Left lung (tissue), 10 donors: ENCODE data around the gene PTPRN2. TPM values are rescaled to one million over a fixed set of nuclear protein-coding genes. Genes with fewer than 3 reads are reported as not detected.
"Not testable (repeated sequence)": the region's sequence is repeated elsewhere in the genome, so short reads cannot be mapped to it uniquely, and the experiment has no call there.

Experiments used
- ATAC-seq: fragments of 200-7000 bp; cut with Tn5 transposase; one replicate; pipeline ENCODE4 v1.9.1; 2020; ENCODE audit warnings: moderate library complexity
- DNase-seq, 4 donors: peaks; one replicate each; pipeline ENCODE4 v3.0.0-alpha.2; 2013 to 2020
- H3K27ac ChIP-seq, 2 donors: fragments of 200-600 bp; sonication (generic) in 1 of 2; one replicate each; pipeline versions ENCODE4 v1.5.0 to v1.8.0; 2020 to 2021
- H3K27me3 ChIP-seq, 2 donors: fragments of 200-600 bp; sonication (generic) in 1 of 2; one replicate each; pipeline versions ENCODE4 v1.5.0 to v1.8.0; 2020 to 2021
- H3K36me3 ChIP-seq, 2 donors: fragments of 200-600 bp; sonication (generic) in 1 of 2; one replicate each; pipeline versions ENCODE4 v1.5.0 to v1.8.0; 2020 to 2021
- H3K4me1 ChIP-seq, 2 donors: fragments of 200-600 bp; one replicate each; pipeline ENCODE4 v1.8.0; 2021
- H3K4me3 ChIP-seq, 2 donors: fragments of 200-600 bp; sonication (generic) in 1 of 2; one replicate each; pipeline versions ENCODE4 v1.5.0 to v1.8.0; 2020 to 2021; ENCODE audit warnings: mild to moderate bottlenecking in 1 of 2
- H3K9me3 ChIP-seq, 2 donors: fragments of 200-600 bp; sonication (generic) in 1 of 2; one replicate each; pipeline versions ENCODE4 v1.5.0 to v1.8.0; 2020 to 2021
- CTCF ChIP-seq, 2 donors: fragments of 200-600 bp; sonication (generic) in 1 of 2; IDR thresholded peaks; one replicate each; pipeline versions ENCODE4 v1.5.0 to v1.8.0; 2021; ENCODE audit warnings: antibody characterized with exemption in 2 of 2
- intact Hi-C, 2 donors: fragments of 100-400 bp; cut with DNase I; formaldehyde crosslinking; loops; one replicate each; pipeline versions ENCODE4 v1.11.2 to v1.14.2; 2022
- polyA plus RNA-seq, 6 donors: library from polyadenylated mRNA; unstranded; fragments of 120-200 nt; gene quantifications; one replicate each; pipeline ENCODE4 v1.2.1, GENCODE V29; 2013; ENCODE audit not compliant: insufficient read length in 6 of 6
- total RNA-seq, 2 donors: library from RNA; stranded (reverse); fragmentation: NEBNext Ultra II Directional; extraction: Animal tissue kit (Norgen Biotek cat#: 25700); gene quantifications; one replicate each; pipeline ENCODE4 v1.2.1, GENCODE V29; 2021
- donor health status: DM: no; HTN: yes; CAD: no.
- donor health status: DM: no; HTN: no; CAD: no.

Gene PTPRN2
- total and polyA plus RNA-seq, 8 donors: 4.0 to 7.8 (median 6.8) TPM

- Histone ChIP-seq H3K4me1 (no peaks in the 10 kb centered on the region), H3K36me3 (no peaks in the 10 kb centered on the region), H3K27ac (no peak overlapping the region), H3K27me3 (peaks cover 0 to 12% of the 10 kb centered on the region in 2 donors), H3K4me3 (no peak overlapping the region), H3K9me3 (peaks cover 0 to 5% of the 10 kb centered on the region in 2 donors)
- no peak for TF ChIP-seq CTCF (IDR thresholded peaks at IDR 0.05)
- DNase-seq (peak in 2 of 4 donors; percentile 5), ATAC-seq (no peak)
- intact Hi-C loops: no loop called here
Observed at GRCh38 chr7:158356454-158356853, 231.2 kb downstream of the PTPRN2 start.

- no peak for ATAC-seq
- TF ChIP-seq CTCF (IDR thresholded peaks at IDR 0.05): no peak
- Histone ChIP-seq H3K36me3 (no peaks in the 10 kb centered on the region), H3K27ac (no peak overlapping the region), H3K9me3 (peaks cover 0 to 5% of the 10 kb centered on the region in 2 donors), H3K4me1 (no peaks in the 10 kb centered on the region), H3K4me3 (no peak overlapping the region), H3K27me3 (peaks cover 0 to 12% of the 10 kb centered on the region in 2 donors)
- intact Hi-C loops: no loop called here
- DNase-seq: peak in 2 of 4 donors; percentile 17 to 20
Observed at GRCh38 chr7:158355456-158356065, 232.1 kb downstream of the PTPRN2 start.

GRCh38 chr7:158354861-158355260 is 232.8 kb downstream of the PTPRN2 start:
- Histone ChIP-seq H3K27me3 (peaks cover 0 to 12% of the 10 kb centered on the region in 2 donors), H3K27ac (no peak overlapping the region), H3K36me3 (no peaks in the 10 kb centered on the region), H3K4me1 (no peaks in the 10 kb centered on the region), H3K4me3 (no peak overlapping the region), H3K9me3 (peaks cover 0 to 5% of the 10 kb centered on the region in 2 donors)
- no peak for DNase-seq
- no peak for ATAC-seq
- no peak for TF ChIP-seq CTCF (IDR thresholded peaks at IDR 0.05)
- intact Hi-C loops: no loop called here

GRCh38 chr7:158353606-158354570 is 233.7 kb downstream of the PTPRN2 start:
- TF ChIP-seq CTCF (IDR thresholded peaks at IDR 0.05): peak in 1 of 2 donors; percentile 20
- Histone ChIP-seq H3K9me3 (peaks cover 0 to 5% of the 10 kb centered on the region in 2 donors), H3K4me1 (no peaks in the 10 kb centered on the region), H3K4me3 (no peak overlapping the region), H3K27me3 (peaks cover 0 to 12% of the 10 kb centered on the region in 2 donors), H3K27ac (no peak overlapping the region), H3K36me3 (no peaks in the 10 kb centered on the region)
- intact Hi-C loops: no loop called here
- ATAC-seq (peak; percentile 63), DNase-seq (peak in 2 of 4 donors; percentile 21 to 36)

- H3K9me3 ChIP-seq, ATAC-seq, intact Hi-C loops, H3K4me3 ChIP-seq, H3K27me3 ChIP-seq, H3K4me1 ChIP-seq, H3K27ac ChIP-seq, H3K36me3 ChIP-seq: not testable (repeated sequence)
- peak in 2 of 4 donors; percentile 4 to 5 for DNase-seq
Observed at GRCh38 chr7:158351899-158352729, 235.5 kb downstream of the PTPRN2 start.
